ENCODE results near the gene DGKD.

The DGKD gene

DNA sequence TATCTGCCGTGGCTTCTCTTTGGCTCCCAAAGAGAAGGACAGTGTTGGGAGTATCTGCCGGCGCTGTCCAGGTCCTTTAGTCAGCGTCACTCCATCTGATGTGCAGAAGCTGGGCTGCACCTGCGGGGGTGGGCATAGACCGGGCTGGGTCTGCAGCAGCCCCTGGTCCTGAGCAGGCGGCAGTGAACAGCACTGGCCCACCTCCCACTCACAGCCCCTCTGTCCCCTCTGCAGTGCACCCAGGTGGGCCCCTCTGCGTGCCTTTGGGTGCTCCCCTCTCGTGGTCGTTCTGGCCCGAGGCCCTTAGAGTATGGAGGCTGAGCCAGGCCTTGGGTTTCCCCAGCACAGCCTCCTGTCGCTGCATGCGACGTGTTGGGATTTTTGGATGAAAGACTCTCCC, 116.5 kb downstream of the DGKD start:
- Histone ChIP-seq H3K4me2 (ENCODE audit: low read depth, low read length, poor library complexity, severe bottlenecking) (no peak overlapping the region), H4K20me1 (ENCODE audit: insufficient read depth, low read length, poor library complexity, severe bottlenecking) (no peaks in the 10 kb centered on the region), H3K9ac (ENCODE audit: low read depth, low read length, poor library complexity, severe bottlenecking) (no peak overlapping the region), H3F3A (ENCODE audit: low read depth) (no peaks in the 10 kb centered on the region), H3K79me2 (ENCODE audit: insufficient read depth, low read length) (no peaks in the 10 kb centered on the region), H3K27me3 (ENCODE audit: insufficient read depth, low read length, poor library complexity, severe bottlenecking) (no peaks in the 10 kb centered on the region), H3K36me3 (ENCODE audit: insufficient read depth, low read length) (peaks cover 50% of the 10 kb centered on the region; the same call in 1 of the 2 replicates), H2AFZ (ENCODE audit: low read length) (no peak overlapping the region), H3K4me1 (ENCODE audit: insufficient read depth, low read length, poor library complexity, severe bottlenecking) (no peaks in the 10 kb centered on the region), H3K9me3 (ENCODE audit: insufficient read depth, low read depth, low read length) (no peaks in the 10 kb centered on the region), H3K9me2 (replicated peaks; ENCODE audit: low read depth, low read length) (no peaks in the 10 kb centered on the region), H3K4me3 (ENCODE audit: low read length, poor library complexity, severe bottlenecking) (no peak overlapping the region)
- TF ChIP-seq CTCF (conservative IDR thresholded peaks at IDR 0.05; ENCODE audit: low read length), result no peak
- no peak for TF ChIP-seq EZH2phosphoT487 (IDR thresholded peaks at IDR 0.05; ENCODE audit: borderline replicate concordance)

GRCh38 chr2:233471291-233472035, 117.2 kb downstream of the DGKD start:
- Histone ChIP-seq H3K79me2 (ENCODE audit: insufficient read depth, low read length) (no peaks in the 10 kb centered on the region), H3K9me2 (replicated peaks; ENCODE audit: low read depth, low read length) (no peaks in the 10 kb centered on the region), H3K4me3 (ENCODE audit: low read length, poor library complexity, severe bottlenecking) (no peak overlapping the region), H3K9ac (ENCODE audit: low read depth, low read length, poor library complexity, severe bottlenecking) (no peak overlapping the region), H3K4me1 (ENCODE audit: insufficient read depth, low read length, poor library complexity, severe bottlenecking) (no peaks in the 10 kb centered on the region), H4K20me1 (ENCODE audit: insufficient read depth, low read length, poor library complexity, severe bottlenecking) (no peaks in the 10 kb centered on the region), H3K27me3 (ENCODE audit: insufficient read depth, low read length, poor library complexity, severe bottlenecking) (no peaks in the 10 kb centered on the region), H3K36me3 (ENCODE audit: insufficient read depth, low read length) (peaks cover 48% of the 10 kb centered on the region; the same call in 1 of the 2 replicates), H2AFZ (ENCODE audit: low read length) (no peak overlapping the region), H3K9me3 (ENCODE audit: insufficient read depth, low read depth, low read length) (no peaks in the 10 kb centered on the region), H3K4me2 (ENCODE audit: low read depth, low read length, poor library complexity, severe bottlenecking) (no peak overlapping the region), H3F3A (ENCODE audit: low read depth) (no peaks in the 10 kb centered on the region)
- TF ChIP-seq CTCF (conservative IDR thresholded peaks at IDR 0.05; ENCODE audit: low read length) (no peak), EZH2phosphoT487 (IDR thresholded peaks at IDR 0.05; ENCODE audit: borderline replicate concordance) (no peak)

GRCh38 chr2:233473386-233473791, 119.1 kb downstream of the DGKD start:
- H3K4me2 ChIP-seq (ENCODE audit: low read depth, low read length, poor library complexity, severe bottlenecking), result no peak overlapping the region
- H3F3A ChIP-seq (ENCODE audit: low read depth), result no peaks in the 10 kb centered on the region
- no peak overlapping the region for H3K9ac ChIP-seq (ENCODE audit: low read depth, low read length, poor library complexity, severe bottlenecking)
- H3K36me3 ChIP-seq (ENCODE audit: insufficient read depth, low read length), result peaks cover 29% of the 10 kb centered on the region; the same call in 1 of the 2 replicates
- H3K4me1 ChIP-seq (ENCODE audit: insufficient read depth, low read length, poor library complexity, severe bottlenecking), result no peaks in the 10 kb centered on the region
- H3K9me3 ChIP-seq (ENCODE audit: insufficient read depth, low read depth, low read length), result no peaks in the 10 kb centered on the region
- no peaks in the 10 kb centered on the region for H4K20me1 ChIP-seq (ENCODE audit: insufficient read depth, low read length, poor library complexity, severe bottlenecking)
- no peaks in the 10 kb centered on the region for H3K27me3 ChIP-seq (ENCODE audit: insufficient read depth, low read length, poor library complexity, severe bottlenecking)
- H3K4me3 ChIP-seq (ENCODE audit: low read length, poor library complexity, severe bottlenecking), result no peak overlapping the region
- TF ChIP-seq CTCF (conservative IDR thresholded peaks at IDR 0.05; ENCODE audit: low read length) (no peak), EZH2phosphoT487 (IDR thresholded peaks at IDR 0.05; ENCODE audit: borderline replicate concordance) (no peak)
- H3K79me2 ChIP-seq (ENCODE audit: insufficient read depth, low read length), result no peaks in the 10 kb centered on the region
- no peaks in the 10 kb centered on the region for H3K9me2 ChIP-seq (replicated peaks; ENCODE audit: low read depth, low read length)
- no peak overlapping the region for H2AFZ ChIP-seq (ENCODE audit: low read length)

Data from Loucy (cell line).